HEK293T (cell line): Measurements from ENCODE around the gene IFNL3.

ENCODE experiments used
- CTCF ChIA-PET: fragments of 350-600 bp; formaldehyde crosslinking; extraction: SDS; loops from one replicate; lab custom pipeline; 2021; ENCODE audit warnings: antibody characterized with exemption, inconsistent platforms; lab: Yijun Ruan, JAX
- POLR2A ChIA-PET: fragments of 350-600 bp; formaldehyde crosslinking; extraction: SDS; loops from one replicate; lab custom pipeline; 2020; ENCODE audit warnings: antibody characterized with exemption, inconsistent platforms; lab: Yijun Ruan, JAX
- DNase-seq: peaks from one replicate; pipeline ENCODE4 v3.0.0; 2012; ENCODE audit warnings: mixed read lengths; ENCODE audit errors: extremely low spot score
- ARNT ChIP-seq: fragments of 450-650 bp; IDR thresholded peaks from 2 replicates; pipeline ENCODE4 v1.6.1; 2017; ENCODE audit warnings: mild to moderate bottlenecking
- BHLHE40 ChIP-seq: fragments of 450-650 bp; IDR thresholded peaks from 2 replicates; pipeline ENCODE4 v1.6.1; 2016; ENCODE audit warnings: mild to moderate bottlenecking, moderate library complexity, borderline replicate concordance
- CTBP1 ChIP-seq: fragments of 450-650 bp; IDR thresholded peaks from 2 replicates; pipeline ENCODE4 v1.6.1; 2016; ENCODE audit warnings: borderline replicate concordance
- ELF4 ChIP-seq: fragments of 450-650 bp; IDR thresholded peaks from 2 replicates; pipeline ENCODE4 v1.6.1; 2017; ENCODE audit warnings: antibody characterized with exemption
- FOXA1 ChIP-seq: fragments of 450-650 bp; IDR thresholded peaks from 2 replicates; pipeline ENCODE4 v1.6.1; 2016; ENCODE audit warnings: mild to moderate bottlenecking
- FOXK2 ChIP-seq: fragments of 450-650 bp; IDR thresholded peaks from 2 replicates; pipeline ENCODE4 v1.6.1; 2016; ENCODE audit warnings: mild to moderate bottlenecking
- FOXM1 ChIP-seq: fragments of 450-650 bp; IDR thresholded peaks from 2 replicates; pipeline ENCODE4 v1.6.1; 2017; ENCODE audit warnings: mild to moderate bottlenecking, borderline replicate concordance
- HDGF ChIP-seq: fragments of 450-650 bp; IDR thresholded peaks from 2 replicates; pipeline ENCODE4 v1.6.1; 2017; ENCODE audit warnings: antibody characterized with exemption, borderline replicate concordance
- L3MBTL2 ChIP-seq: fragments of 450-650 bp; conservative IDR thresholded peaks from 2 replicates; pipeline ENCODE4 v1.6.1; 2016; ENCODE audit warnings: mild to moderate bottlenecking
- LEF1 ChIP-seq: fragments of 450-650 bp; IDR thresholded peaks from 2 replicates; pipeline ENCODE4 v1.6.1; 2017; ENCODE audit warnings: mild to moderate bottlenecking, borderline replicate concordance
- NFRKB ChIP-seq: fragments of 450-650 bp; IDR thresholded peaks from 2 replicates; pipeline ENCODE4 v1.6.1; 2016; ENCODE audit warnings: mild to moderate bottlenecking, moderate library complexity
- SP1 ChIP-seq: fragments of 450-650 bp; IDR thresholded peaks from 2 replicates; pipeline ENCODE4 v1.6.1; 2017
- SUZ12 ChIP-seq: fragments of 450-650 bp; IDR thresholded peaks from 2 replicates; pipeline ENCODE4 v1.6.1; 2016; ENCODE audit warnings: mild to moderate bottlenecking
- TARDBP ChIP-seq: fragments of 450-650 bp; IDR thresholded peaks from 2 replicates; pipeline ENCODE4 v1.6.1; 2016
- ZNF384 ChIP-seq: fragments of 450-650 bp; IDR thresholded peaks from 2 replicates; pipeline ENCODE4 v1.6.1; 2016
- TF ChIP-seq, protein P1 (sequence below): fragments of 450-650 bp; IDR thresholded peaks from 2 replicates; pipeline ENCODE4 v1.6.1; 2016

Gene IFNL3

GRCh38 chr19:39205449-39205764 lies 39.4 kb downstream of the IFNL3 start:
- no peak for DNase-seq
- CTCF ChIA-PET, result interaction anchor here (0.7 kb wide), 1 partner anchor 18 kb away, joined by 4 read pairs; no protein-coding TSS in a partner anchor
- POLR2A ChIA-PET, result no interaction called here
- TF ChIP-seq FOXM1, result no peak
- TF ChIP-seq HDGF, result no peak
- TF ChIP-seq TARDBP, result no peak
- TF ChIP-seq, protein P1, sequence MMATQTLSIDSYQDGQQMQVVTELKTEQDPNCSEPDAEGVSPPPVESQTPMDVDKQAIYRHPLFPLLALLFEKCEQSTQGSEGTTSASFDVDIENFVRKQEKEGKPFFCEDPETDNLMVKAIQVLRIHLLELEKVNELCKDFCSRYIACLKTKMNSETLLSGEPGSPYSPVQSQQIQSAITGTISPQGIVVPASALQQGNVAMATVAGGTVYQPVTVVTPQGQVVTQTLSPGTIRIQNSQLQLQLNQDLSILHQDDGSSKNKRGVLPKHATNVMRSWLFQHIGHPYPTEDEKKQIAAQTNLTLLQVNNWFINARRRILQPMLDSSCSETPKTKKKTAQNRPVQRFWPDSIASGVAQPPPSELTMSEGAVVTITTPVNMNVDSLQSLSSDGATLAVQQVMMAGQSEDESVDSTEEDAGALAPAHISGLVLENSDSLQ, result no peak
- TF ChIP-seq CTBP1, result no peak
- TF ChIP-seq ARNT, result no peak
- no peak for TF ChIP-seq LEF1
- no peak for TF ChIP-seq ELF4
- TF ChIP-seq ZNF384, result no peak
- no peak for TF ChIP-seq NFRKB
- TF ChIP-seq FOXA1, result no peak
- TF ChIP-seq FOXK2, result no peak
- no peak for TF ChIP-seq SP1
- TF ChIP-seq BHLHE40, result no peak

DNA sequence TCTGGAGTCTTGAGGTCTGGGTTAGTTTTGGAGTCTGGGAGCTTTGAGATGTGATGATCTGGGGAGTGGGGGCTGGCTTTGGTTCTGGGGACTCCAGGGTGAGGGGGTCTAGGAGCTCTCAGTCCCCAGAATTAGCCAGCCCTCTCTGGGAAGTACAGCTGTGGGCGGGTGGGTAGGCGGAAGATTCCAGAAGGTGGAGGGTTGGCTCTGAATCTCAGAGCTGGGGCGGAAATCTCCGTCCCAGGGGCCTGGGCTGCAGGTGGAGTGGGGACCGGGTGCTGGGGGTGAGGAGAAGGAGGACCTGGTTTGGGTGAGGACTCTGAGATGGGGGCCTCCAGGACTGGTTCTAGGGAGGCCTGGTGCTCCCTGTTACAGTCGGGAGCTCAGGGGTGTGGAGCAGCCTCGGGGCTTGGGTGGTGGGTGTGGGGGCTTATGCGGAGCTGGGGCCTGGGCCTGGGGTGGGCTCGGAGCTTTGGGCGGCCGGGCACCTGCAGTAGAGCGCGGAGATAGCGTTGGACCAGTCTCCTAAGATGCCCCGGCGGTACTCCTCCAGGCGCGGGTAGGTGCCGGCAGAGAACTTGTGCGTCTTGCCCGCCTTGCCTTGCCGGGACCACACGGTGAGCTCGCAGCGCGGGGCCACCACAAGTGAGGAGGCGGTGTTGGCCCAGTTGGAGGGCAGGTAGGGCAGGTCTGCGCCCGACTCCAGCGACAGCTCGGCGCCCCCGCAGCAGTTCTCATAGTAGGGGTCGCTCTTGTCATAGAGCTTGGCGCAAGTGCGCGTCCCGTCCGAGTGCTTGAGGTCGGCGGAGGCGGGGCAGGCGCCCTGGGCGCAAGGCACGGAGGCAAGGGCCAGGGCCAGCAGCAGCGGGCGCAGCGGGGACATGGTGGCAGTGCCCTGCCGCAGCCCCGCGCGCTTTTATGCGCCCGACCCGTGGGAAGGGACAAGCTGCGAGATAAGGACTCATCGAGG lies 41.1 kb downstream of the IFNL3 start, which contains the start of gene SYCN:
SYCN (minus strand) TSS at position 892 of the 970 bp plus-strand sequence; CDS start at position 883, 9 bp downstream.
- DNase-seq, result no peak
- CTCF ChIA-PET, result interaction anchor here (0.6 to 1.0 kb wide), 2 partner anchors 78 to 94 kb away, joined by 3 to 4 read pairs; no protein-coding TSS in a partner anchor
- TF ChIP-seq CTBP1 (no peak), NFRKB (no peak), SP1 (no peak), TARDBP (no peak), FOXM1 (no peak), L3MBTL2 (no peak), ELF4 (no peak), FOXK2 (no peak), BHLHE40 (no peak), LEF1 (no peak), ZNF384 (no peak), HDGF (no peak), FOXA1 (no peak), SUZ12 (no peak), ARNT (no peak)
- TF ChIP-seq, protein P1, result no peak
- POLR2A ChIA-PET, result interaction anchor here (1.5 kb wide), 1 partner anchor 232 kb away, joined by 5 read pairs; the partner anchor contains the start of gene RPS16

DNA sequence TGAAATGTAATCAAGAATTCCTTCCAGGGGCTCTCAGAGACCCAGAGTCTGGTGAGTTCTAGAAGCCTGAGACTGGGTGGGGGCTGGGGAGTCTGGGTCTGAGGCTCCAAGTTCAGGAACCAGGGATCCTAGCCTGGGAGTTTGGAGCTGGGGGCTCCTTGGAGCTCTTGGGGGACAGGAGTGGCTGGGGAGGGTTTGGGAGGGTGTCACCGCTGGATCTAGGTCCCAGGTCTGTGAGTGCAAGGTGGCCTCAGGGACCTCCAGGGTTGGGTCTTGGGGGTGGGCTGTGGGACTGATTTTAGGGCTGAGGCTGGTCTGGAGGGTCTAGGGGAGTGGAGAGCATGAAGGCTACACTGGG lies 41.8 kb downstream of the IFNL3 start:
- ChIA-PET POLR2A (interaction anchor here (1.5 kb wide), 1 partner anchor 233 kb away, joined by 5 read pairs; the partner anchor contains the start of gene RPS16), CTCF (no interaction called here)
- TF ChIP-seq HDGF (no peak), TARDBP (no peak)
- no peak for DNase-seq

DNA sequence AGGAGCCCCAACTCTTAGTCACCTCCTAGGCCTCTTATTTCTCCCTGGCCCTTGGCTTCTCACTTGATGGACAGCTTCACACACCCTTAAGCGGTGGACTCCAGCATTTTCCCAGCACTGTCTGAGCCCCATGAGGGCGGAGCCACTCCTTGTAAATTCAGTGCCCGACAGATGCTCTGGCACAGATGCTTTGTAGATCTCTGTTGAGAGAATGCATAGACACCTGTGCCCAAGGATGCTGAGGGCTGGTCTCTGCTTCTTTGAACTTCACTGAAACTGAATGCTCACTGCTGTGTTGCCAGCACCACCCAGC lies 44.0 kb downstream of the IFNL3 start:
- DNase-seq, result no peak
- TF ChIP-seq CTBP1, result no peak
- TF ChIP-seq SP1, result no peak
- no peak for TF ChIP-seq BHLHE40
- no peak for TF ChIP-seq FOXK2
- no peak for TF ChIP-seq ELF4
- TF ChIP-seq SUZ12, result no peak
- TF ChIP-seq, protein P1, result no peak
- TF ChIP-seq HDGF, result no peak
- TF ChIP-seq NFRKB, result no peak
- no peak for TF ChIP-seq ARNT
- TF ChIP-seq L3MBTL2, result no peak
- no peak for TF ChIP-seq TARDBP
- no peak for TF ChIP-seq LEF1
- TF ChIP-seq FOXM1, result no peak
- TF ChIP-seq FOXA1, result no peak
- POLR2A ChIA-PET, result no interaction called here
- CTCF ChIA-PET, result no interaction called here

DNA sequence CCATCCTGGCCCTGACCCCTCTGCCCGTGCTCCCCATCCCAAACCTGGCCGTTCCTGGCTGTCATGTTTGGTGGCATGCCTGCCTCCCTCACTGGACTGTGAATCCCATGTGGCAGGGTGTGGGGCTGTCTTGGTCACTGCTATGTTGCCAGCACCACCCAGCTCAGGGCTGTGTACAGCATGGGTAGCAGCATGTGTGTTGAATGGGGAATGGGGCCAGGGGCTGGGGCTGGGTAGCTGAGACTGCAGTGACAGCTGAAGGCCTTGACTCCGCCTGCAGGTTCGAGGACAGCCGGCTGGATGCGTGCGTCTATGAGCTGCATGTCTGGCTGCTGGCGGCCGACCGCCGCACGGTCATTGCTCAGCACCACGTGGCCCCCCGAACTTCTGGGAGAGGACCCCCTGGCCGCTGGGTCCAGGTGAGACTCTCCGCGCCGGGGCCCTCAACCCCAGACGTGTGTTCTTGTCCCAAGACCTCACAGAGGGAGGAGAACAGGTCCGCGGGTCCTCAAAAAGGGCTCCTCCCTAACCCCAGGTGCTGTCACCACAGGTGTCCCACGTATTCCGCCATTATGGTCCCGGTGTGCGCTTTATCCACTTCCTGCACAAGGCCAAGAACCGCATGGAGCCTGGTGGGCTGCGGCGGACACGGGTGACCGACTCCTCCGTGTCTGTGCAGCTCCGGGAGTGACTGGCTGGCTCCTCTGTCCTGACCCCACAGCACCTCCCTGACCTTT lies 44.6 kb downstream of the IFNL3 start:
- CTCF ChIA-PET, result interaction anchor here (1.1 kb wide), 1 partner anchor 78 kb away, joined by 3 read pairs; no protein-coding TSS in a partner anchor
- POLR2A ChIA-PET, result no interaction called here
- no peak for DNase-seq
- TF ChIP-seq CTBP1, result no peak
- TF ChIP-seq BHLHE40, result no peak
- TF ChIP-seq NFRKB, result no peak
